Caki2 (cell line): ENCODE measurements around the gene STING1. TPM values are rescaled to one million over a fixed set of nuclear protein-coding genes. Genes with fewer than 3 reads are reported as not detected.
"Not testable (repeated sequence)": the region's sequence is repeated elsewhere in the genome, so short reads cannot be mapped to it uniquely, and the experiment has no call there.

ENCODE experiments used
- DNase-seq: peaks from one replicate; pipeline ENCODE4 v3.0.0-alpha.2; 2015; ENCODE audit warnings: low read depth
- in situ Hi-C: cut with HindIII; loops from 2 replicates; pipeline ENCODE4 v1.10.0; 2016; ENCODE audit warnings: low sequenced_read_pairs, low pct_unique_long_range_greater_than_20kb, mixed read lengths
- total RNA-seq: library from RNA; depleted of rRNA; stranded (reverse); fragments of >200 nt; shearing (Covaris generic); gene quantifications from 2 replicates; pipeline ENCODE4 v1.2.3, GENCODE V29; 2014; ENCODE audit warnings: low replicate concordance; rRNA removed

STING1 gene
- total RNA-seq, result 16.8 and 21.1 TPM in 2 replicates

- peak; percentile 84 for DNase-seq
- in situ Hi-C loops, result no loop called here
Observed at GRCh38 chr5:139482050-139482889, at the start of gene STING1. Gene STING1 (minus strand): TSS chr5:139482758. CDS start chr5:139481704, 1,054 bp downstream.

GRCh38 chr5:139531772-139532169 is 49.2 kb upstream of the STING1 start:
- in situ Hi-C loops, result no loop called here
- no peak for DNase-seq

GRCh38 chr5:139530079-139530478 is 47.5 kb upstream of the STING1 start:
- DNase-seq, in situ Hi-C loops: not testable (repeated sequence)

- in situ Hi-C loops, DNase-seq: not testable (repeated sequence)
Observed at GRCh38 chr5:139528695-139529094, 46.1 kb upstream of the STING1 start.

GRCh38 chr5:139527896-139528467 is 45.4 kb upstream of the STING1 start:
- in situ Hi-C loops, DNase-seq: not testable (repeated sequence)

- in situ Hi-C loops, DNase-seq: not testable (repeated sequence)
Observed at GRCh38 chr5:139527090-139527470, 44.5 kb upstream of the STING1 start.

- in situ Hi-C loops, DNase-seq: not testable (repeated sequence)
Observed at GRCh38 chr5:139526309-139527089, 43.9 kb upstream of the STING1 start.

- in situ Hi-C loops, DNase-seq: not testable (repeated sequence)
Observed at GRCh38 chr5:139525586-139526308, 43.2 kb upstream of the STING1 start.

GRCh38 chr5:139524940-139525585 is 42.5 kb upstream of the STING1 start:
- in situ Hi-C loops, result loop anchor here (25.0 kb wide), 1 partner anchor 113 kb away; the partner anchor contains the start of gene SPATA24

GRCh38 chr5:139524446-139524845 is 41.9 kb upstream of the STING1 start:
- in situ Hi-C loops, result loop anchor here (25.0 kb wide), 1 partner anchor 112 kb away; the partner anchor contains the start of gene SPATA24
- no peak for DNase-seq

More at GRCh38 chr5:139524940-139525585, 42.5 kb upstream of the STING1 start:
- no peak for DNase-seq

- in situ Hi-C loops, result loop anchor here (25.0 kb wide), 1 partner anchor 112 kb away; the partner anchor contains the start of gene SPATA24
- DNase-seq, result no peak
Observed at GRCh38 chr5:139523635-139524445, 41.3 kb upstream of the STING1 start.

GRCh38 chr5:139517683-139518564 is 35.4 kb upstream of the STING1 start:
- DNase-seq, result peak; percentile 85
- in situ Hi-C loops, result loop anchor here (25.0 kb wide), 1 partner anchor 106 kb away; the partner anchor contains the start of gene SPATA24

- no peak for DNase-seq
- in situ Hi-C loops, result loop anchor here (25.0 kb wide), 1 partner anchor 102 kb away; the partner anchor contains the start of gene SPATA24
Observed at GRCh38 chr5:139514486-139514856, 31.9 kb upstream of the STING1 start.

- in situ Hi-C loops, result loop anchor here (25.0 kb wide), 1 partner anchor 102 kb away; the partner anchor contains the start of gene SPATA24
- no peak for DNase-seq
Observed at GRCh38 chr5:139513852-139514485, 31.4 kb upstream of the STING1 start.

GRCh38 chr5:139513434-139513833 is 30.9 kb upstream of the STING1 start:
- in situ Hi-C loops, result loop anchor here (25.0 kb wide), 1 partner anchor 101 kb away; the partner anchor contains the start of gene SPATA24
- peak; percentile 64 for DNase-seq
